Caco-2 (cell line): ENCODE results near the gene SPECC1. TPM values are rescaled to one million over a fixed set of nuclear protein-coding genes. Genes with fewer than 3 reads are reported as not detected.
"Not testable (repeated sequence)": the region's sequence is repeated elsewhere in the genome, so short reads cannot be mapped to it uniquely, and the experiment has no call there.

Experiments
- BruUV-seq: library from RNA; stranded (reverse); fragments of 400-500 nt; replicated peaks from 2 replicates; lab custom pipeline; 2021; lab: Mats Ljungman, UMichigan
- CTCF ChIA-PET: fragments of 300-600 bp; sonication (Branson Sonifier 250); formaldehyde crosslinking; loops from one replicate; lab custom pipeline; 2022; ENCODE audit warnings: antibody characterized with exemption; lab: Charles Lee
- POLR2A ChIA-PET: fragments of 300-600 bp; sonication (Branson Sonifier 250); formaldehyde crosslinking; loops from one replicate; lab custom pipeline; 2022; ENCODE audit warnings: antibody characterized with exemption; lab: Charles Lee
- DNase-seq, 2 experiments: peaks; one replicate each; pipeline versions ENCODE4 v3.0.0 to v3.0.0-alpha.2; 2020 to 2022
- H3K27me3 ChIP-seq: replicated peaks from 2 replicates; pipeline ENCODE4 v1.6.0; 2011; ENCODE audit warnings: low read length; ENCODE audit not compliant: control insufficient read depth, insufficient read depth
- H3K36me3 ChIP-seq: 2 replicates; pipeline ENCODE4 v1.5.1; 2011; ENCODE audit warnings: low read length; ENCODE audit not compliant: control insufficient read depth, insufficient read depth
- H3K4me1 ChIP-seq: fragments of 250-450 bp; sonication (Bioruptor Pico); 2 replicates; pipeline ENCODE4 v1.5.1; 2020; ENCODE audit warnings: mild to moderate bottlenecking
- H3K4me3 ChIP-seq: 2 replicates; pipeline ENCODE4 v1.5.1; 2011; ENCODE audit warnings: low read depth, mild to moderate bottlenecking, control low read depth, low read length
- H3K9me3 ChIP-seq: fragments of 250-450 bp; sonication (Bioruptor Pico); 2 replicates; pipeline ENCODE4 v1.5.1; 2020; ENCODE audit warnings: mild to moderate bottlenecking, moderate library complexity
- H3K27ac Mint-ChIP-seq: one replicate; pipeline ENCODE4 v1.8.0; 2022; ENCODE audit warnings: mixed read lengths; ENCODE audit not compliant: unreplicated experiment
- H3K27me3 Mint-ChIP-seq: one replicate; pipeline ENCODE4 v1.8.0; 2022; ENCODE audit warnings: mixed read lengths; ENCODE audit not compliant: insufficient read depth, unreplicated experiment
- H3K36me3 Mint-ChIP-seq: one replicate; pipeline ENCODE4 v1.8.0; 2022; ENCODE audit warnings: mild to moderate bottlenecking, mixed read lengths; ENCODE audit not compliant: insufficient read depth, unreplicated experiment
- H3K4me1 Mint-ChIP-seq: one replicate; pipeline ENCODE4 v1.8.0; 2022; ENCODE audit warnings: low read depth, mixed read lengths; ENCODE audit not compliant: unreplicated experiment
- H3K4me3 Mint-ChIP-seq: one replicate; pipeline ENCODE4 v1.8.0; 2022; ENCODE audit warnings: mild to moderate bottlenecking, moderate library complexity, mixed read lengths; ENCODE audit not compliant: unreplicated experiment
- H3K9me3 Mint-ChIP-seq: one replicate; pipeline ENCODE4 v1.8.0; 2022; ENCODE audit warnings: mixed read lengths; ENCODE audit not compliant: unreplicated experiment
- CTCF ChIP-seq, 2 experiments: fragments of 200-600 bp in 1 of 2; IDR thresholded peaks; 1 replicate in 1 of 2; 2 replicates in 1 of 2; pipeline versions ENCODE4 v1.5.1 to v1.8.0; 2011 to 2022; ENCODE audit warnings: antibody characterized with exemption in 1 of 2, control low read depth in 1 of 2, inconsistent platforms in 1 of 2, low read depth in 1 of 2, low read length in 1 of 2, mild to moderate bottlenecking in 1 of 2, moderate library complexity in 1 of 2; ENCODE audit not compliant: insufficient read depth in 1 of 2, severe bottlenecking in 1 of 2, unreplicated experiment in 1 of 2
- intact Hi-C: fragments of 100-400 bp; cut with micrococcal nuclease; formaldehyde crosslinking; loops from one replicate; pipeline ENCODE4 v1.10.0; 2022; ENCODE audit not compliant: unreplicated experiment
- total RNA-seq: library from RNA; stranded (reverse); gene quantifications from 2 replicates; pipeline ENCODE4 v1.2.3, GENCODE V29; 2022

SPECC1 gene
- total RNA-seq, 1 experiment from 2014 or later, result 123 TPM

DNA sequence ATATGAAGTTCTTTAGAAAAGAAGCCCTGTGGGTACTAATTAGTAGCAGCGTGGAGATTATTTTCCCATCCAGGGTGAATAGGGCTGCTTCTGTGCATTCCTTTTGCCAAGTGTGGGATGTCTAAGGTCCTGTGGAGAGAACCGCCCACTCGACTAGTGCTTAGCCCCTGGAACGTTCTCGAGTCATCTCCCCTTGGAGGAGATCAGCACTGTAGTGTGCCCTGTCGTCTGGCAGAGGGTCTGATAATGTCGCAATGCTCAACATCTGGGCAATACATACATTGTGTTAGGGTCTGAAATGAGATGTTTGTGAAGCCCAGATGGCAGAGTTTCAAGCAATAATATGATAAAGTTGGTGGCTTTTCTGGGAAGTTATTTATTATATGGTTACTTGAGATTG, 64.8 kb downstream of the SPECC1 start:
- H3K36me3 ChIP-seq, result no peaks in the 10 kb centered on the region
- H3K4me3 Mint-ChIP-seq, result no peak overlapping the region
- no TSS peak for BruUV-seq
- no peaks in the 10 kb centered on the region for H3K9me3 ChIP-seq
- no peak overlapping the region for H3K27ac Mint-ChIP-seq
- no peaks in the 10 kb centered on the region for H3K4me1 ChIP-seq
- no peak for TF ChIP-seq CTCF (IDR thresholded peaks at IDR 0.05; ENCODE audit: insufficient read depth in 1 of 2, low read depth in 1 of 2, low read length in 1 of 2, severe bottlenecking in 1 of 2, unreplicated experiment in 1 of 2)
- no peaks in the 10 kb centered on the region for H3K9me3 Mint-ChIP-seq
- H3K36me3 Mint-ChIP-seq, result no peaks in the 10 kb centered on the region
- DNase-seq, result no peak
- ChIA-PET POLR2A (no interaction called here), CTCF (no interaction called here)
- intact Hi-C loops, result no loop called here
- no peaks in the 10 kb centered on the region for H3K27me3 ChIP-seq
- H3K4me1 Mint-ChIP-seq, result no peaks in the 10 kb centered on the region
- H3K27me3 Mint-ChIP-seq, result peaks cover 18% of the 10 kb centered on the region
- no peak overlapping the region for H3K4me3 ChIP-seq

DNA sequence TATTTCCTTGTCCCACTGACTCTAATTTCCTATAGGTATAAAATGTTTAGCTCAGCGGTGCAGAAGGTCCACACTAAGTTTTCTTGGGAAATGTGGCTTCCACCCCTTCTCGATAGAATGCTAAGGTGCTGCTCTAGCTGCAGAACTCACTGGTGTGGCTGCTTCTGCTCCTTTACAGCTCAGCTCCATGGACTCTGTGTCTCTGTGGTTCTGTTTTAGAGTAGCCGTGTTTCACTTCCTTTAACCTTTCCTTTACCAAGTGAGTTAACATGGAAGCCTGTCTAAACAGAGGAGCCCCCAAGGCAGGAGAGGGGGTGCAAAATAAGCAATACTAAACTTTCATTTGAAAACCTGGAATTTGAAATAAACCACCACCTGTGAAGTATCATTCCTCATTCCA, 65.3 kb downstream of the SPECC1 start:
- Histone ChIP-seq H3K36me3 (no peaks in the 10 kb centered on the region), H3K4me1 (no peaks in the 10 kb centered on the region), H3K27me3 (no peaks in the 10 kb centered on the region), H3K4me3 (no peak overlapping the region), H3K9me3 (no peaks in the 10 kb centered on the region)
- no peak for DNase-seq
- no peaks in the 10 kb centered on the region for H3K9me3 Mint-ChIP-seq
- POLR2A ChIA-PET, result no interaction called here
- H3K27me3 Mint-ChIP-seq, result peaks cover 19% of the 10 kb centered on the region
- no peak for TF ChIP-seq CTCF (IDR thresholded peaks at IDR 0.05; ENCODE audit: insufficient read depth in 1 of 2, low read depth in 1 of 2, low read length in 1 of 2, severe bottlenecking in 1 of 2, unreplicated experiment in 1 of 2)
- no peak overlapping the region for H3K27ac Mint-ChIP-seq
- H3K36me3 Mint-ChIP-seq, result no peaks in the 10 kb centered on the region
- no peaks in the 10 kb centered on the region for H3K4me1 Mint-ChIP-seq
- intact Hi-C loops, result no loop called here
- H3K4me3 Mint-ChIP-seq, result no peak overlapping the region
- CTCF ChIA-PET, result no interaction called here
- BruUV-seq, result no TSS peak

DNA sequence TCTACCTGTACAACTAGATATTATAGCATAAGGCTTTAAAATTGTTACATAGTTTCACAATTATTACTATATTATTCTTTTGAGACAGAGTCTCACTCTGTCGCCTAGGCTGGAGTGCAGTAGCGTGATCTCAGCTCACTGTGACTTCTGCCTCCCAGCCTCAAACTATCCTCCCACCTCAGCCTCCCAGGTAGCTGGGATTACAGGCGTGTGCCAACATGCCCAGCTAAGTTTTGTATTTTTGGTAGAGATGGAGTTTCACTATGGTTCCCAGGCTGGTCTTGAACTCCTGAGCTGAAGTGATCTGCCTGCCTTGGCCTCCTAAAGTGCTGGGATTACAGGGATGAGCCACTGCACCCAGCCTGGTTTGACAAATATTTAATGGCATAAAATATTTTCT, 67.0 kb downstream of the SPECC1 start:
- H3K27me3 ChIP-seq, H3K4me1 Mint-ChIP-seq, H3K4me3 Mint-ChIP-seq, BruUV-seq, H3K27ac Mint-ChIP-seq, intact Hi-C loops, H3K36me3 ChIP-seq, H3K36me3 Mint-ChIP-seq, H3K9me3 ChIP-seq, POLR2A ChIA-PET, H3K4me3 ChIP-seq, DNase-seq, CTCF ChIA-PET, H3K9me3 Mint-ChIP-seq, H3K4me1 ChIP-seq: not testable (repeated sequence)
- H3K27me3 Mint-ChIP-seq, result peaks cover 22% of the 10 kb centered on the region
